HG02763 (cell line): ENCODE results near the gene IFT122.

ENCODE experiments used
- ATAC-seq: cut with Tn5 transposase; IDR thresholded peaks from one replicate; pipeline ENCODE4 v1.9.1; 2021; ENCODE audit warnings: mild to moderate bottlenecking, moderate library complexity; ENCODE audit not compliant: unreplicated experiment

IFT122 gene

GRCh38 chr3:129413687-129414506, 26.1 kb upstream of the IFT122 start:
- ATAC-seq, result peak; percentile 78

- no peak for ATAC-seq
Observed at GRCh38 chr3:129415378-129415777, 24.6 kb upstream of the IFT122 start.

- no peak for ATAC-seq
Observed at GRCh38 chr3:129415830-129416229, 24.2 kb upstream of the IFT122 start.

- ATAC-seq, result no peak
Observed at GRCh38 chr3:129416415-129416814, 23.6 kb upstream of the IFT122 start.

GRCh38 chr3:129417326-129417725, 22.7 kb upstream of the IFT122 start:
- ATAC-seq, result no peak

GRCh38 chr3:129418041-129418973, 21.7 kb upstream of the IFT122 start:
- no peak for ATAC-seq

GRCh38 chr3:129419476-129419875, 20.5 kb upstream of the IFT122 start:
- no peak for ATAC-seq

GRCh38 chr3:129421236-129421883, 18.7 kb upstream of the IFT122 start:
- no peak for ATAC-seq

GRCh38 chr3:129421988-129422745, 17.9 kb upstream of the IFT122 start:
- no peak for ATAC-seq

- no peak for ATAC-seq
Observed at GRCh38 chr3:129422897-129423296, 17.1 kb upstream of the IFT122 start.

GRCh38 chr3:129424185-129424841, 15.7 kb upstream of the IFT122 start:
- no peak for ATAC-seq

- no peak for ATAC-seq
Observed at GRCh38 chr3:129425213-129425612, 14.8 kb upstream of the IFT122 start.

GRCh38 chr3:129425619-129426018, 14.4 kb upstream of the IFT122 start:
- ATAC-seq, result no peak

GRCh38 chr3:129428007-129428375, 12.0 kb upstream of the IFT122 start:
- no peak for ATAC-seq

GRCh38 chr3:129428376-129429079, 11.5 kb upstream of the IFT122 start, which contains the start of gene EFCAB12:
TSS of gene EFCAB12 (minus strand) at chr3:129428636. CDS start at chr3:129428488, 148 bp downstream.
- ATAC-seq, result peak; percentile 88

- no peak for ATAC-seq
Observed at GRCh38 chr3:129429080-129429451, 11.0 kb upstream of the IFT122 start.

GRCh38 chr3:129429602-129430001, 10.4 kb upstream of the IFT122 start:
- ATAC-seq, result no peak

- no peak for ATAC-seq
Observed at GRCh38 chr3:129432036-129432435, 8.0 kb upstream of the IFT122 start.

GRCh38 chr3:129432671-129433070, 7.4 kb upstream of the IFT122 start:
- no peak for ATAC-seq
